Measurements from ENCODE around the gene AUTS2. TPM values are rescaled to one million over a fixed set of nuclear protein-coding genes. Genes with fewer than 3 reads are reported as not detected.

The AUTS2 gene
- total RNA-seq, 1 experiment from 2014 or later: 50.0 TPM

GRCh38 chr7:69698109-69698825, 100.0 kb downstream of the AUTS2 start:
- H3K36me3 Mint-ChIP-seq: no peaks in the 10 kb centered on the region
- peaks cover 2% of the 10 kb centered on the region; the same call in 1 of the 2 replicates for H3K27me3 Mint-ChIP-seq (ENCODE audit: low read depth)
- CTCF ChIA-PET: no interaction called here
- peaks cover 20% of the 10 kb centered on the region for H3K4me1 Mint-ChIP-seq
- H3K9me3 Mint-ChIP-seq: no peaks in the 10 kb centered on the region
- ATAC-seq (no peak), DNase-seq (ENCODE audit: low spot score) (no peak)
- no peak overlapping the region for H3K4me3 Mint-ChIP-seq
- no peak for TF ChIP-seq MAX (CRISPR knock-in tag; IDR thresholded peaks at IDR 0.05)
- TF ChIP-seq ZNF281 (CRISPR knock-in tag; IDR thresholded peaks at IDR 0.05): no peak
- TF ChIP-seq USF2 (CRISPR knock-in tag; IDR thresholded peaks at IDR 0.05): no peak
- TF ChIP-seq IRF1 (CRISPR knock-in tag; IDR thresholded peaks at IDR 0.05): no peak
- TF ChIP-seq NR2C2 (CRISPR knock-in tag; IDR thresholded peaks at IDR 0.05): no peak
- TF ChIP-seq MLX (CRISPR knock-in tag; IDR thresholded peaks at IDR 0.05): no peak
- no peak for TF ChIP-seq TEAD1 (CRISPR knock-in tag; IDR thresholded peaks at IDR 0.05)
- no peak for TF ChIP-seq ARID4B (CRISPR knock-in tag; IDR thresholded peaks at IDR 0.05; ENCODE audit: borderline replicate concordance)
- no peak for TF ChIP-seq ZBTB21 (CRISPR knock-in tag; IDR thresholded peaks at IDR 0.05; ENCODE audit: borderline replicate concordance)
- TF ChIP-seq NFE2L1 (CRISPR knock-in tag; IDR thresholded peaks at IDR 0.05): no peak
- POLR2A ChIA-PET: no interaction called here
- H3K27ac Mint-ChIP-seq: no peak overlapping the region

- H3K4me3 Mint-ChIP-seq: no peak overlapping the region
- DNase-seq (ENCODE audit: low spot score) (no peak), ATAC-seq (no peak)
- H3K4me1 Mint-ChIP-seq: peaks cover 24% of the 10 kb centered on the region
- no peaks in the 10 kb centered on the region for H3K9me3 Mint-ChIP-seq
- CTCF ChIA-PET: no interaction called here
- no peak overlapping the region for H3K27ac Mint-ChIP-seq
- peaks cover 2% of the 10 kb centered on the region; the same call in 1 of the 2 replicates for H3K27me3 Mint-ChIP-seq (ENCODE audit: low read depth)
- H3K36me3 Mint-ChIP-seq: no peaks in the 10 kb centered on the region
- POLR2A ChIA-PET: no interaction called here
- no peak for TF ChIP-seq PREB (CRISPR knock-in tag; IDR thresholded peaks at IDR 0.05; ENCODE audit: borderline replicate concordance)
- TF ChIP-seq ATF2 (CRISPR knock-in tag; IDR thresholded peaks at IDR 0.05; ENCODE audit: borderline replicate concordance, low read depth): no peak
- no peak for TF ChIP-seq NFE2L1 (CRISPR knock-in tag; IDR thresholded peaks at IDR 0.05)
- TF ChIP-seq CDX4 (CRISPR knock-in tag; IDR thresholded peaks at IDR 0.05; ENCODE audit: borderline replicate concordance): no peak
- no peak for TF ChIP-seq CREB1 (CRISPR knock-in tag; IDR thresholded peaks at IDR 0.05)
- TF ChIP-seq TCF7 (CRISPR knock-in tag; IDR thresholded peaks at IDR 0.05; ENCODE audit: low read depth): no peak
- TF ChIP-seq FOXK1 (CRISPR knock-in tag; IDR thresholded peaks at IDR 0.05): no peak
- TF ChIP-seq MLX (CRISPR knock-in tag; IDR thresholded peaks at IDR 0.05): no peak
- no peak for TF ChIP-seq GRHL2 (CRISPR knock-in tag; IDR thresholded peaks at IDR 0.05; ENCODE audit: insufficient replicate concordance, severe bottlenecking)
These were observed 101.7 kb downstream of the AUTS2 start for GRCh38 chr7:69699931-69700330.
